GM21423 (cell line): ENCODE measurements around the gene C20orf204.

Source experiments
- ATAC-seq: cut with Tn5 transposase; IDR thresholded peaks from one replicate; pipeline ENCODE4 v1.9.1; 2021; ENCODE audit warnings: mild to moderate bottlenecking, moderate library complexity; ENCODE audit not compliant: unreplicated experiment

C20orf204 gene

DNA sequence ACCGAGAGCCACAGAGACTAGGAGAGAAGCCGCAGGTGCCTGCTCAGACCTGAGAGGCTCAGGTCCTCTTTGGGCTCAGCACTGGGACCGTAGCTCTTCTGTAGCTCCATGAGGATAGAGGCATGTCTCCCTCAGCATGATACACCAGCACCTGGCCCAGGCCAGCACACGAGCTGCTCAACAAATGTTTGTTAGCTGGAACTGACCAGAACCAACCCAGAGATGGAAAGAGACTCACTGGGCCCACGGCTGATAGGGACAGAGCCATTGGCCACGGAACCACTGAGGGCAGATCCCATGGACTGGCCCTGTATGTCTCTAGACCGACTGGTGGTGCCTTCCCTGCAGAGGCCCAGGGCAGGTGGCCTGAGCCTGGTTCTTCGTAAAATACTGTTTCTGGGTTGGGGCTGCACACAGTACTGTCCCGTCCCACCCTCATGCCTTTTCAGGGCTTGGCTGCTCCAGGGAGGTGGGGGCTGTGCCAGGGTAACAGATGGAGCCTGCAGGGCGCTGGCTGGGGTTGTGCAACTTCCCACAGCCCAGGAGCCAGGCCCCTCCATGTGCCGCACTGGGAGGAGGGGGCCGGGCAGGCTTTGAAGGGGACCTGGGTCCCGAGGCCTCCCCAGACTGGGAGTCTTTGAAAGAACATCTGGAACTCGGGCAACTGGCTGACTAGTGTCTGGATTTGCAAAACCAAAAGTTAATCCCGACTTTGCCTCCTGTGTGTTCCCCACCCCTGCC lies 5.2 kb downstream of the C20orf204 start:
- no peak for ATAC-seq

DNA sequence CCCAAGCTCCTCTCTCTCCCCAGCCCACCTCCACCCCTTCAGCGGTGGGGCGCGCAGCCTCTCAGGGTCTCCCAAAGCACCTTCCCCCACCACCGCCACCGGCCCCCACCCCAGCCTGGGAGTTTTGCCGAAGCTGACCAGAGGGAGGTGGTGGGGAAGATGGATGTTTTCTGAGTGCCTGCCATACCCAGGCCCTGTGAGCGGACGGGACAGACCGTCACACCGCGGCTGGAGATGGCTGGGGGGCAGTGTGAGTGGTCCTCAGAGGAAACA lies 5.7 kb downstream of the C20orf204 start:
- ATAC-seq = no peak

- ATAC-seq = no peak
These were observed 6.2 kb downstream of the C20orf204 start for GRCh38 chr20:64042054-64042781.

DNA sequence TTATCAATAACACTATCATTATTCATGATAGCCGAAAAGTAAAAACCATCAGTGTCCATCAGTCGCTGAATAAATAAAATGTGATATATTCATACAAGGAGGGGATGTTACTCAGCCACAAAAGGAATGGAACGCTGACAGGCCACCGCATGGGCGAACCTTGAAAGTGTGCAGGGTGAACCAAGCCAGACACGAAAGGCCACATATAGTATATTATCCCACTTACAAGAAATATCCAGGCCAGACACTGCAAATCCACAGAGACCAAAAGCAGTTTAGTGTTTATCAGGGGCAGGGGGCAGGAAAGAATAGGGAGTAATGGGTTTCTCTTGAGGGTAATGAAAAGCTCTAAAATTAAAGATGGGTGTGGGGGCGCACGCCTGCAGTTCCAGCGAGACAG lies 7.8 kb downstream of the C20orf204 start:
- ATAC-seq = no peak

GRCh38 chr20:64044484-64045247 lies 8.7 kb downstream of the C20orf204 start:
- no peak for ATAC-seq

- no peak for ATAC-seq
These were observed 9.5 kb downstream of the C20orf204 start for GRCh38 chr20:64045346-64046011.

- no peak for ATAC-seq
These were observed 11.0 kb downstream of the C20orf204 start for GRCh38 chr20:64047046-64047389.

GRCh38 chr20:64047968-64048401 lies 12.0 kb downstream of the C20orf204 start:
- no peak for ATAC-seq

- no peak for ATAC-seq
These were observed 12.5 kb downstream of the C20orf204 start for GRCh38 chr20:64048402-64049044.

GRCh38 chr20:64049060-64049877 lies 13.3 kb downstream of the C20orf204 start, which contains the start of gene SOX18:
SOX18 (minus strand) TSS chr20:64049639; CDS start chr20:64049516, 123 bp downstream.
- no peak for ATAC-seq

GRCh38 chr20:64049878-64050260 lies 13.9 kb downstream of the C20orf204 start:
- no peak for ATAC-seq

- ATAC-seq = no peak
These were observed 14.5 kb downstream of the C20orf204 start for GRCh38 chr20:64050261-64051032.

- no peak for ATAC-seq
These were observed 15.1 kb downstream of the C20orf204 start for GRCh38 chr20:64051033-64051452.

DNA sequence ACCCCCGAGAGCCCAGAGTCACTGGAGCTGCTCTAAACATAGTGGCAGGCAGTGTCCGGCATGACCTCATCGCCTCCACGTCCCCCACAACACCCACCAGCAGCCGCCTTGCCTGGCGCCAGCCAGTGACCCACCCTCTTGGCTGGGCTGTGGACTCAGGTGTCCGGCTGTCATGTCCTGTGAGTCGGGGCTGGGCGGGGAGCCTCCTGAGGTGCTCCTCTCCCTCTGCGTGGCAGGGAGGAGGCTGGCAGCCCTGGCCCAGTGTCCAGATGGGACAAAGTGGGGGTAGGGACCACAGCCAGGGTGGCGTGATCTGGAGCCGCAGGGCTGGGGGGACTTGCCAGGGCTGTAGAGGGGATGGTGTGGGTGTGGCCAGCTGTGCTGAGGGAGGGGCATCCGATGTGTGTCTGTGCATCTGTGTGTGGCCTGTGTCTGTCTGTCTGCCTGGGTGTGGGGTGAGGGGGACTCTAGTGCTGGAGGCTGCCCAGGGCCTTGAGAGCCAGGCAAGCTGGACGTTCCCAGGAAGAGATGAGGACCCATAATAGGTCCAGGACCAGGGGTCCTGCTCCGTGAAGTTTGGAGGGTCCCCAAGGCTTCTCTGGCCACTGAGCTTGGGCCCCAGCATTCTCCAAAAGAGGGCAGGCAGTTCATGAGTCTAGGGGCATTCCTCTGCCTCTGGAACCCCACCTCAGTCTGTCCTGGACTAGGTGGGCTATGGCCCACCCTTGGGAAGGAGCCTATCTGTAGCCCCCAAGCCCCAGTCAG lies 15.8 kb downstream of the C20orf204 start:
- ATAC-seq = no peak

DNA sequence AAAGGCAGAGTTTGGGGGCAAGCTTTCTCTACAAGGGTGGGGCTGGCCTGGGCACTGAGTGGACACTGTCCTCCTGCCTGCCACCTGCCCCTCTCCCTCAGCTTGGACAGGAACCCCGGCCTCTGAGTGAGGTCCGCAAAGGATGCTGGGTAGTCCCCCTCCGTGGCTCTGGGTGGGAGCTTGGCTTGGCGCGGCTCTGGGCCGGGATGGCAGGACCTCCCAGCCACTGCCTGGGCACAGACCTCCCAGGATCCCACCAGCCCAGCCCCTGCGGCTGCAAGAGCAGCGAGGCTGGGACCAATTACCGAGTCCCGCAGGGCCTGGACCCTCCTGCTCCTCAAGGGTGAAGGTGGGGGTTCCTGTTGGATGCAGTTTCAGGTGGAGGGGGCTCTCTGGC lies 16.3 kb downstream of the C20orf204 start:
- no peak for ATAC-seq

DNA sequence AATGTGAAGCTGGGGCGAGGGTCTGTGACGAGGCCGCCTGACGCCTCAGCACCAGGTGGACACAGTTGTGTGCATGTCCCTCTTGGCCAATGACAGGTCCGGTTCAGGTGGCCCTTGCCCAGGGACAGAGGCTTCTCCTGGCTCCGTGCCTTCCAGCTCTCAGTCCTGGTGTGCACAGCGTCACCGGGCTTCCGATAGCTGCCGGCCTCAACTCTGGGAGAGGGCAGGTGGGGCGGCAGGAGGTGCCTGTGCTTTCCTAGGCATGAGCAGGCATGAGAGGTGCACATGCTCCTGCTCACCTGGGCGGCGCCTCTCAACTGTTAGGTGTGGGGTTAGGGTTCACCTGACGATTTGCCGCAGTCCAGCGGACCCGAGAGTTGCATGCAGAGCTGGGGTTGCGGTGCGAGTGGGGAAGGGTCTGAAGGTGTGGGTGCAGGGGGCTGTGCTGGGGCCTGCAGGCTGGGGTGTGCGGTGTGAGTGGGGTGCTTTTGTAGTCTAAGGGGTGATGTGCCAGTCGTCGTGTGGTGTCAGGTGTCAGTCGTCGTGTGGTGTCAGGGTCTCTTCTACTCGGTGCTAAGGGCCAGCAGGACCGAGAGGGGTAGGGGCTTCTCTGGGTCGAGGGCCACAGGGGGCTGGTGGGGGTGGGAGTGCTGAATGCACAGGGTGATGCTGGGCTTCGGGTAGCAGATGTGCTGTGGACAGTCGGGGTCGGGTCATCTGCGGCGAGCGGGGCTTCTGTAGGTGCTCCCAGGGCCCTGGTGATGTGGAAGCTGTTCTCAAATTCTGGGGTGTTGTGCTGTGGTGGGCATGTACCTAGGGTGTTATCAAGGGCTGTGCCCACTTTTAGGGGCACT lies 17.2 kb downstream of the C20orf204 start:
- no peak for ATAC-seq

- ATAC-seq = no peak
These were observed 18.1 kb downstream of the C20orf204 start for GRCh38 chr20:64053841-64054661.
